Prostate gland (tissue), 2 donors: ENCODE data around the gene HS6ST3.

Experiments
- CTCF ChIP-seq, 4 experiments: fragments of 200-600 bp in 2 of 4; fragments of 450-650 bp in 2 of 4; sonication (generic) in 2 of 4; IDR thresholded peaks; 1 replicate in 3 of 4; 2 replicates in 1 of 4; pipeline ENCODE4 v1.5.1; 2016 to 2019; ENCODE audit warnings: antibody characterized with exemption in 4 of 4, mild to moderate bottlenecking in 2 of 4, moderate library complexity in 2 of 4
- POLR2A ChIP-seq: fragments of 450-650 bp; IDR thresholded peaks from one replicate; pipeline ENCODE4 v1.6.1; 2016; ENCODE audit warnings: antibody characterized with exemption, mild to moderate bottlenecking
- POLR2AphosphoS5 ChIP-seq: sonication (generic); formaldehyde crosslinking; IDR thresholded peaks from one replicate; pipeline ENCODE4 v1.6.1; 2017; ENCODE audit warnings: antibody characterized with exemption

DNA sequence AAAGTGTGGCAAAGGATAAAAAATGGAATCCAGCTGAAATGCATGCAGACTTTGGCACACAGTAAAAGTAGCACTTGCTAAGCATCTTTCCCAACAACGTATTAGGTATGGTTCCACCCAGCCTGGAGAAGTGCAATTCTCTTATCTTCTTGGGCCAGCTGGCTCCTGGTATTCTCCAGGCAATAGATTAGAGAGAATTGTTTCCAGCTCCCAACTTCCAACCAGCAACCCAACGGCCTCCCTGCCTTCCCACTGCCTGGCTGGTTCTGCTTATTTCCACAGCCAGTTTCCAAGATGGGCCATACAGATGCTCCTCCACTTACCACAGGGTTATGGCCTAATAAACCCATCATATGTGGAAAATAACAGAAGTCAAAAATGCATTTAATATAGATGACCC, 771.0 kb downstream of the HS6ST3 start:
- TF ChIP-seq POLR2A (no peak), CTCF (IDR thresholded peaks at IDR 0.05) (no peak), POLR2AphosphoS5 (no peak)
